HepG2 (cell line): ENCODE data around the gene LYST. TPM values are rescaled to one million over a fixed set of nuclear protein-coding genes. Genes with fewer than 3 reads are reported as not detected.

ENCODE experiments used
- HNF4G ChIP-seq, 2 experiments: sonication (generic) in 1 of 2; formaldehyde crosslinking in 1 of 2; IDR thresholded peaks; 2 replicates each; pipeline versions ENCODE4 v1.4.0 to v1.6.1; 2011 to 2020; ENCODE audit warnings: borderline replicate concordance in 2 of 2, low read depth in 2 of 2, mild to moderate bottlenecking in 2 of 2, low read length in 1 of 2, missing genetic modification reagents in 1 of 2, moderate library complexity in 1 of 2
- HNRNPH1 ChIP-seq: fragments of 200-400 bp; formaldehyde crosslinking; optimal IDR thresholded peaks from 2 replicates; pipeline ENCODE3; 2017; ENCODE audit warnings: mild to moderate bottlenecking, low read depth, low read length
- MXD4 ChIP-seq: IDR thresholded peaks from 2 replicates; pipeline ENCODE4 v1.6.1; 2016; ENCODE audit warnings: mild to moderate bottlenecking, missing biosample characterization, missing genetic modification reagents
- SP2 ChIP-seq: sonication (generic); formaldehyde crosslinking; IDR thresholded peaks from 2 replicates; pipeline ENCODE4 v1.5.1; 2020; ENCODE audit warnings: mild to moderate bottlenecking, missing genetic modification reagents
- TBX3 ChIP-seq: fragments of 450-650 bp; IDR thresholded peaks from 2 replicates; pipeline ENCODE4 v1.6.1; 2017; ENCODE audit warnings: antibody characterized with exemption, mild to moderate bottlenecking, inconsistent platforms, borderline replicate concordance
- ZNF333 ChIP-seq: sonication (generic); formaldehyde crosslinking; IDR thresholded peaks from 2 replicates; pipeline ENCODE4 v1.4.0; 2020; ENCODE audit warnings: mild to moderate bottlenecking, missing genetic modification reagents, borderline replicate concordance
- ZNF460 ChIP-seq: sonication (generic); formaldehyde crosslinking; IDR thresholded peaks from 2 replicates; pipeline ENCODE4 v1.5.1; 2020; ENCODE audit warnings: missing genetic modification reagents, mild to moderate bottlenecking, borderline replicate concordance
- ZNF570 ChIP-seq: sonication (generic); formaldehyde crosslinking; IDR thresholded peaks from 2 replicates; pipeline ENCODE4 v1.4.0; 2020; ENCODE audit warnings: mild to moderate bottlenecking, missing genetic modification reagents, borderline replicate concordance
- ZNF775 ChIP-seq: sonication (generic); formaldehyde crosslinking; IDR thresholded peaks from 2 replicates; pipeline ENCODE4 v1.4.0; 2020; ENCODE audit warnings: missing genetic modification reagents, mild to moderate bottlenecking, moderate library complexity, borderline replicate concordance
- polyA plus RNA-seq, 8 experiments: library from polyadenylated mRNA; depleted of rRNA in 3 of 8; stranded (reverse) in 7 of 8; unstranded in 1 of 8; fragments of >200 nt; fragmentation: Illumina TruSeq in 4 of 8; extraction: Trizol in 4 of 8; gene quantifications; 2 replicates each; pipeline versions ENCODE4 v1.2.1 to v1.2.3, GENCODE V29; 2011 to 2016; ENCODE audit warnings: low read depth in 4 of 8, missing spikeins in 1 of 8, mixed read lengths in 1 of 8; ENCODE audit not compliant: insufficient read depth in 1 of 8
- total RNA-seq, 5 experiments: library from RNA; depleted of rRNA; stranded (reverse); fragments of >200 nt; fragmentation: Illumina TruSeq; extraction: Trizol; gene quantifications; 2 replicates each; pipeline ENCODE4 v1.2.3, GENCODE V29; 2016; ENCODE audit warnings: low read depth in 1 of 5
- TF ChIP-seq, protein P1 (sequence below): sonication (generic); formaldehyde crosslinking; IDR thresholded peaks from 2 replicates; pipeline ENCODE4 v1.8.0; 2022; ENCODE audit warnings: mild to moderate bottlenecking, missing genetic modification reagents, borderline replicate concordance
- TF ChIP-seq, protein P2 (sequence below): sonication (generic); formaldehyde crosslinking; IDR thresholded peaks from 2 replicates; pipeline ENCODE4 v1.4.0; 2020; ENCODE audit warnings: missing genetic modification reagents
- TF ChIP-seq, protein P3 (sequence below): IDR thresholded peaks from 2 replicates; pipeline ENCODE4 v1.6.1; 2018; ENCODE audit warnings: missing genetic modification reagents, mild to moderate bottlenecking, missing compliant biosample characterization
- TF ChIP-seq, protein P4 (sequence below): sonication (generic); formaldehyde crosslinking; IDR thresholded peaks from 2 replicates; pipeline ENCODE4 v1.8.1; 2023; ENCODE audit warnings: missing genetic modification reagents, inconsistent platforms, borderline replicate concordance
- TF ChIP-seq, protein P5 (sequence below): sonication (generic); formaldehyde crosslinking; conservative IDR thresholded peaks from 2 replicates; pipeline ENCODE4 v1.4.0; 2020; ENCODE audit warnings: missing genetic modification reagents

The LYST gene
- total and polyA plus RNA-seq, 2 of the 13 experiments (the other 11 are each of a cell fraction or from before 2014, with no cell fraction given) = 0.91 to 2.5 TPM

DNA sequence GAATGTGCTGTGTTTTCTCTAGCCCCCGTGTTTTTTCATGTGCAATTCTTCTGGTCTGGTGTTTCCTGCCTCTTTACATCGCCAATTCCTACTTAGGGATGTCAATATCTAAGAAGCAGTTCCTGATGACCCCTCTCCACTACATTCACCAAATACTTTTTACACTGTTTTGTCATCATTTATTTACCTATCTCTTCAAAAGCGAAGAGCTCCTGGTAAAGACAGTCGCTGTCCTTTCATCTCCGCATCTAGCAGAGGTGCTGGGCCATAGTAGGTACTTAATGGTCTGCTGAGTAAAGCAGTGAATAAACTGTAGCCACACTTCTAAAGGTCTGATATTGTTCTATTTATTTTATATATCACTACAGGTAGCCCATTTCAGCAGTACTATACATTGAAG lies 43.0 kb downstream of the LYST start (continued):
- TF ChIP-seq MXD4 (0 out of 2 replicates have a peak, but pooled peaks have one; percentile 24), ZNF570 (CRISPR knock-in tag) (no peak), ZNF460 (no peak), TBX3 (peak; percentile 25; the same call in 1 of the 2 replicates), ZNF775 (CRISPR knock-in tag) (no peak), ZNF333 (CRISPR knock-in tag) (no peak), HNRNPH1 (no peak), HNF4G (IDR thresholded peaks at IDR 0.05; ENCODE audit: borderline replicate concordance, low read depth, low read length) (no peak), HNF4G (CRISPR knock-in tag; IDR thresholded peaks at IDR 0.05; ENCODE audit: borderline replicate concordance, low read depth) (no peak), SP2 (CRISPR knock-in tag) (no peak)
- TF ChIP-seq, protein P1, sequence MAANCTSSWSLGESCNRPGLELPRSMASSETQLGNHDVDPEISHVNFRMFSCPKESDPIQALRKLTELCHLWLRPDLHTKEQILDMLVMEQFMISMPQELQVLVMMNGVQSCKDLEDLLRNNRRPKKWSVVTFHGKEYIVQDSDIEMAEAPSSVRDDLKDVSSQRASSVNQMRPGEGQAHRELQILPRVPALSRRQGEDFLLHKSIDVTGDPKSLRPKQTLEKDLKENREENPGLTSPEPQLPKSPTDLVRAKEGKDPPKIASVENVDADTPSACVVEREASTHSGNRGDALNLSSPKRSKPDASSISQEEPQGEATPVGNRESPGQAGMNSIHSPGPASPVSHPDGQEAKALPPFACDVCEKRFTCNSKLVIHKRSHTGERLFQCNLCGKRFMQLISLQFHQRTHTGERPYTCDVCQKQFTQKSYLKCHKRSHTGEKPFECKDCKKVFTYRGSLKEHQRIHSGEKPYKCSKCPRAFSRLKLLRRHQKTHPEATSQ (CRISPR knock-in tag) = no peak
- TF ChIP-seq, protein P2, sequence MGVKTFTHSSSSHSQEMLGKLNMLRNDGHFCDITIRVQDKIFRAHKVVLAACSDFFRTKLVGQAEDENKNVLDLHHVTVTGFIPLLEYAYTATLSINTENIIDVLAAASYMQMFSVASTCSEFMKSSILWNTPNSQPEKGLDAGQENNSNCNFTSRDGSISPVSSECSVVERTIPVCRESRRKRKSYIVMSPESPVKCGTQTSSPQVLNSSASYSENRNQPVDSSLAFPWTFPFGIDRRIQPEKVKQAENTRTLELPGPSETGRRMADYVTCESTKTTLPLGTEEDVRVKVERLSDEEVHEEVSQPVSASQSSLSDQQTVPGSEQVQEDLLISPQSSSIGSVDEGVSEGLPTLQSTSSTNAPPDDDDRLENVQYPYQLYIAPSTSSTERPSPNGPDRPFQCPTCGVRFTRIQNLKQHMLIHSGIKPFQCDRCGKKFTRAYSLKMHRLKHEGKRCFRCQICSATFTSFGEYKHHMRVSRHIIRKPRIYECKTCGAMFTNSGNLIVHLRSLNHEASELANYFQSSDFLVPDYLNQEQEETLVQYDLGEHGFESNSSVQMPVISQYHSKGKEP (CRISPR knock-in tag) = no peak
- TF ChIP-seq, protein P3, sequence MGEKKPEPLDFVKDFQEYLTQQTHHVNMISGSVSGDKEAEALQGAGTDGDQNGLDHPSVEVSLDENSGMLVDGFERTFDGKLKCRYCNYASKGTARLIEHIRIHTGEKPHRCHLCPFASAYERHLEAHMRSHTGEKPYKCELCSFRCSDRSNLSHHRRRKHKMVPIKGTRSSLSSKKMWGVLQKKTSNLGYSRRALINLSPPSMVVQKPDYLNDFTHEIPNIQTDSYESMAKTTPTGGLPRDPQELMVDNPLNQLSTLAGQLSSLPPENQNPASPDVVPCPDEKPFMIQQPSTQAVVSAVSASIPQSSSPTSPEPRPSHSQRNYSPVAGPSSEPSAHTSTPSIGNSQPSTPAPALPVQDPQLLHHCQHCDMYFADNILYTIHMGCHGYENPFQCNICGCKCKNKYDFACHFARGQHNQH (CRISPR knock-in tag) = no peak
- TF ChIP-seq, protein P4, sequence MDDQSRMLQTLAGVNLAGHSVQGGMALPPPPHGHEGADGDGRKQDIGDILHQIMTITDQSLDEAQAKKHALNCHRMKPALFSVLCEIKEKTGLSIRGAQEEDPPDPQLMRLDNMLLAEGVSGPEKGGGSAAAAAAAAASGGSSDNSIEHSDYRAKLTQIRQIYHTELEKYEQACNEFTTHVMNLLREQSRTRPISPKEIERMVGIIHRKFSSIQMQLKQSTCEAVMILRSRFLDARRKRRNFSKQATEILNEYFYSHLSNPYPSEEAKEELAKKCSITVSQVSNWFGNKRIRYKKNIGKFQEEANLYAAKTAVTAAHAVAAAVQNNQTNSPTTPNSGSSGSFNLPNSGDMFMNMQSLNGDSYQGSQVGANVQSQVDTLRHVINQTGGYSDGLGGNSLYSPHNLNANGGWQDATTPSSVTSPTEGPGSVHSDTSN = no peak
- TF ChIP-seq, protein P5, sequence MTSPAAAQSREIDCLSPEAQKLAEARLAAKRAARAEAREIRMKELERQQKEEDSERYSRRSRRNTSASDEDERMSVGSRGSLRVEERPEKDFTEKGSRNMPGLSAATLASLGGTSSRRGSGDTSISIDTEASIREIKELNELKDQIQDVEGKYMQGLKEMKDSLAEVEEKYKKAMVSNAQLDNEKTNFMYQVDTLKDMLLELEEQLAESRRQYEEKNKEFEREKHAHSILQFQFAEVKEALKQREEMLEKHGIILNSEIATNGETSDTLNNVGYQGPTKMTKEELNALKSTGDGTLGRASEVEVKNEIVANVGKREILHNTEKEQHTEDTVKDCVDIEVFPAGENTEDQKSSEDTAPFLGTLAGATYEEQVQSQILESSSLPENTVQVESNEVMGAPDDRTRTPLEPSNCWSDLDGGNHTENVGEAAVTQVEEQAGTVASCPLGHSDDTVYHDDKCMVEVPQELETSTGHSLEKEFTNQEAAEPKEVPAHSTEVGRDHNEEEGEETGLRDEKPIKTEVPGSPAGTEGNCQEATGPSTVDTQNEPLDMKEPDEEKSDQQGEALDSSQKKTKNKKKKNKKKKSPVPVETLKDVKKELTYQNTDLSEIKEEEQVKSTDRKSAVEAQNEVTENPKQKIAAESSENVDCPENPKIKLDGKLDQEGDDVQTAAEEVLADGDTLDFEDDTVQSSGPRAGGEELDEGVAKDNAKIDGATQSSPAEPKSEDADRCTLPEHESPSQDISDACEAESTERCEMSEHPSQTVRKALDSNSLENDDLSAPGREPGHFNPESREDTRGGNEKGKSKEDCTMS (CRISPR knock-in tag) = no peak
